Ectodermal cell (in vitro differentiated cells): ENCODE data around the gene GNAQ.
"Not testable (repeated sequence)": the region's sequence is repeated elsewhere in the genome, so short reads cannot be mapped to it uniquely, and the experiment has no call there.

Source experiments
- H3K27ac ChIP-seq: 2 replicates; pipeline ENCODE4 v1.7.0; 2013; ENCODE audit warnings: mild to moderate bottlenecking, low read depth, low read length; ENCODE audit not compliant: insufficient read depth, poor library complexity, severe bottlenecking
- H3K27me3 ChIP-seq: 2 replicates; pipeline ENCODE4 v1.7.0; 2013; ENCODE audit warnings: mild to moderate bottlenecking, low read length; ENCODE audit not compliant: insufficient read depth, control insufficient read depth, poor library complexity, severe bottlenecking
- H3K36me3 ChIP-seq: one replicate; pipeline ENCODE4 v1.7.0; 2013; ENCODE audit warnings: low read length; ENCODE audit not compliant: control insufficient read depth, insufficient read depth
- H3K4me1 ChIP-seq: one replicate; pipeline ENCODE4 v1.7.0; 2013; ENCODE audit warnings: low read length; ENCODE audit not compliant: control insufficient read depth, insufficient read depth
- H3K4me3 ChIP-seq: 2 replicates; pipeline ENCODE4 v1.7.0; 2013; ENCODE audit warnings: low read depth, low read length, control low read depth; ENCODE audit not compliant: insufficient read depth
- H3K9me3 ChIP-seq: 2 replicates; pipeline ENCODE4 v1.7.0; 2013; ENCODE audit warnings: mild to moderate bottlenecking, low read length, moderate library complexity; ENCODE audit not compliant: control insufficient read depth
- WGBS, 2 experiments: methylation state at CpG; one replicate each; pipeline ENCODE4 v1.1.7; 2013; ENCODE audit warnings: missing lambda C conversion rate in 2 of 2; 5-methylcytosine and 5-hydroxymethylcytosine counted together

The GNAQ gene

DNA sequence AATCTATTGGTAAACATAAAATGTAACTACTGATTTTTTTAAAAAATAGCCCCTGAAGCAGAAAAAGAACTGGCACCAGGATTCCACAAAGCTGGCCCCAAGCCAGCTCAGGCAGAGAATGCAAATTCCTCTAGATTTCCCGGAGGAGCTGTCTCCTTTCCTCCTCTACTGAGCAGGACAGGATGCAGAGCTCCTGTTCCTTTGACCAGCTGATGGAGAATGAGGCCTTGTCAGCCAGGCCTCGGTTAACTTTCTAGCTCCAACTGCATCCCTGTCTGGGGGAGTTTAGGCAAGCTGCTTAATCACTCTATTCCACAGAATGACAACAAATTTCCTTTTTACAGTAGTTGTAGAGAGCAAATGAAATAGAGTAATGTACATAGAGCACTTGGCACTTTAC, 155.5 kb downstream of the GNAQ start:
- no peaks in the 10 kb centered on the region for H3K9me3 ChIP-seq
- H3K27me3 ChIP-seq = no peaks in the 10 kb centered on the region
- no peaks in the 10 kb centered on the region for H3K36me3 ChIP-seq
- no peak overlapping the region for H3K27ac ChIP-seq
- WGBS, 2 experiments = 53 to 67% methylated on average over 2 of the region's 2 CpGs
- H3K4me1 ChIP-seq = peaks cover 4% of the 10 kb centered on the region
- H3K4me3 ChIP-seq = no peak overlapping the region

- H3K27ac ChIP-seq = no peak overlapping the region
- H3K4me3 ChIP-seq = no peak overlapping the region
- WGBS, 2 experiments = 90 to 94% methylated on average over 3 of the region's 3 CpGs
- H3K4me1 ChIP-seq = peaks cover 4% of the 10 kb centered on the region
- no peaks in the 10 kb centered on the region for H3K9me3 ChIP-seq
- no peaks in the 10 kb centered on the region for H3K27me3 ChIP-seq
- H3K36me3 ChIP-seq = no peaks in the 10 kb centered on the region
These were observed 158.7 kb downstream of the GNAQ start for GRCh38 chr9:77872863-77873262.

- Histone ChIP-seq H3K36me3 (no peaks in the 10 kb centered on the region), H3K4me1 (peaks cover 4% of the 10 kb centered on the region)
These were observed 159.4 kb downstream of the GNAQ start for GRCh38 chr9:77872177-77872576.

GRCh38 chr9:77871483-77871882, 160.1 kb downstream of the GNAQ start:
- whole genome bisulfite sequencing, 2 experiments = 100% methylated on average over 1 of the region's 1 CpG; no CpG with 5 or more reads in 1 of the 2 experiments
- no peaks in the 10 kb centered on the region for H3K27me3 ChIP-seq

More at GRCh38 chr9:77872177-77872576, 159.4 kb downstream of the GNAQ start:
- H3K27me3 ChIP-seq = no peaks in the 10 kb centered on the region
- no peaks in the 10 kb centered on the region for H3K9me3 ChIP-seq
- H3K27ac ChIP-seq = no peak overlapping the region
- H3K4me3 ChIP-seq = no peak overlapping the region

DNA sequence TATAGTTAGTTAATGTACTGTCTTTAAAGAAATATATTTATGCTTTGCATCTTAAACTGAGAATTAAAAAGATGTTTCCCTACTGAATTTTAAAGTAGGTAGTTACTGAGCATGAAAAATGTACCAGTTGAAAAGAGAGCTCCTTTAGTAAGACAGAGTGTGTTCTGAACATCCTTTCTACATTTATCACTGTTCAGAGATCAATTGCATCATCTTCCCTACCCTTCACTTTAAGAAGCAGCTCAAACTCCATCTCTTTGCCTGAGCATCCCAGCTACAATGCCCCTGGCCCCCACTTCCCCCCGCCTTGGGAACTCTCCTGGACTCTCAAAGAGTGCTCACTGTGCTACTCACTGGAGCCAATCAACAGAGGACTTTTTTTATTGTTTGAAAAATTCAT, 164.7 kb downstream of the GNAQ start:
- H3K9me3 ChIP-seq = no peaks in the 10 kb centered on the region
- no peak overlapping the region for H3K27ac ChIP-seq
- H3K4me3 ChIP-seq = no peak overlapping the region
- H3K36me3 ChIP-seq = peaks cover 3% of the 10 kb centered on the region
- 90 to 100% methylated on average over 1 of the region's 1 CpG for WGBS, 2 experiments
- no peaks in the 10 kb centered on the region for H3K4me1 ChIP-seq
- no peaks in the 10 kb centered on the region for H3K27me3 ChIP-seq

More at GRCh38 chr9:77871483-77871882, 160.1 kb downstream of the GNAQ start:
- Histone ChIP-seq H3K4me1 (peaks cover 4% of the 10 kb centered on the region), H3K27ac (no peak overlapping the region), H3K9me3 (no peaks in the 10 kb centered on the region), H3K4me3 (no peak overlapping the region), H3K36me3 (no peaks in the 10 kb centered on the region)

- Histone ChIP-seq H3K27me3 (no peaks in the 10 kb centered on the region), H3K4me3 (no peak overlapping the region), H3K9me3 (no peaks in the 10 kb centered on the region), H3K27ac (no peak overlapping the region), H3K4me1 (no peaks in the 10 kb centered on the region), H3K36me3 (peaks cover 6% of the 10 kb centered on the region)
- WGBS, 2 experiments = 95 to 96% methylated on average over 4 of the region's 4 CpGs
These were observed 166.1 kb downstream of the GNAQ start for GRCh38 chr9:77865385-77866047.

DNA sequence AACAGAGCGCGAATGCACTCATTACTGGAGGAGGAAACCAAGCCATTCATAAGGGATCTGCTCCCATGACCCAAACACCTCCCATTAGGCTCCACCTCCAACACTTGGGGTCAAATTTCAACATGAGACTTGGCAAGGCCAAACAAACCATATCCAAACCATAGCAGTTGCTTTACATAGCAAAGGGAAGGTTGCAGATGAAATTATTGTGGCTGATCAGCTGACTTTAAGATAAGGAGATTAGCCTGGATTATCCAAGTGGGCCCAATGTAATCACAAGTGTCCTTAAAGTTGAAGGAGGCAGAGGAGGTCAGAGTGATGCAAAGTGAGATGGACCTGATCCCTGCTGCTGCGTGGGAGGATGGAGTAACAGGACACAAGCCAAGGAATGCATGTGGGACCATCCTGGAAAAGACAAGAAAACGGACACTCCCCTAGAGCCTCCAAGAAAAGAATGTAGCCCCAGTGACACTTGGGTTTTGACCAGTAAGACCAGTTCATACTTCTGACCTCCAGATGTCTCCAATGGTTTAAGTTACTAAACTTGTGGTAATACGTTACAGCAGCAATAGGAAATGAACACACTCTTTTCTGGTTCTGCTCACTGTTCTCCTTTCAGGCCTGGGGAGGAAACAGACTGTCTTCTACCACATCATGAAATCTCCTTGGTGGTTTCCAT, 167.3 kb downstream of the GNAQ start:
- H3K27me3 ChIP-seq = no peaks in the 10 kb centered on the region
- no peak overlapping the region for H3K4me3 ChIP-seq
- no peaks in the 10 kb centered on the region for H3K4me1 ChIP-seq
- peaks cover 6% of the 10 kb centered on the region for H3K36me3 ChIP-seq
- H3K9me3 ChIP-seq = no peaks in the 10 kb centered on the region
- WGBS, 2 experiments = 89 to 95% methylated on average over 5 of the region's 5 CpGs
- H3K27ac ChIP-seq = no peak overlapping the region

GRCh38 chr9:77863638-77864037, 168.0 kb downstream of the GNAQ start:
- 88 to 97% methylated on average over 5 of the region's 5 CpGs for WGBS, 2 experiments
- not testable (repeated sequence) for H3K27me3 ChIP-seq, H3K27ac ChIP-seq, H3K4me3 ChIP-seq, H3K4me1 ChIP-seq, H3K36me3 ChIP-seq, H3K9me3 ChIP-seq

GRCh38 chr9:77860953-77861352, 170.7 kb downstream of the GNAQ start:
- H3K27me3 ChIP-seq, H3K4me3 ChIP-seq, H3K36me3 ChIP-seq, H3K4me1 ChIP-seq, H3K9me3 ChIP-seq, H3K27ac ChIP-seq: not testable (repeated sequence)
- 92 to 94% methylated on average over 3 of the region's 3 CpGs for WGBS, 2 experiments

DNA sequence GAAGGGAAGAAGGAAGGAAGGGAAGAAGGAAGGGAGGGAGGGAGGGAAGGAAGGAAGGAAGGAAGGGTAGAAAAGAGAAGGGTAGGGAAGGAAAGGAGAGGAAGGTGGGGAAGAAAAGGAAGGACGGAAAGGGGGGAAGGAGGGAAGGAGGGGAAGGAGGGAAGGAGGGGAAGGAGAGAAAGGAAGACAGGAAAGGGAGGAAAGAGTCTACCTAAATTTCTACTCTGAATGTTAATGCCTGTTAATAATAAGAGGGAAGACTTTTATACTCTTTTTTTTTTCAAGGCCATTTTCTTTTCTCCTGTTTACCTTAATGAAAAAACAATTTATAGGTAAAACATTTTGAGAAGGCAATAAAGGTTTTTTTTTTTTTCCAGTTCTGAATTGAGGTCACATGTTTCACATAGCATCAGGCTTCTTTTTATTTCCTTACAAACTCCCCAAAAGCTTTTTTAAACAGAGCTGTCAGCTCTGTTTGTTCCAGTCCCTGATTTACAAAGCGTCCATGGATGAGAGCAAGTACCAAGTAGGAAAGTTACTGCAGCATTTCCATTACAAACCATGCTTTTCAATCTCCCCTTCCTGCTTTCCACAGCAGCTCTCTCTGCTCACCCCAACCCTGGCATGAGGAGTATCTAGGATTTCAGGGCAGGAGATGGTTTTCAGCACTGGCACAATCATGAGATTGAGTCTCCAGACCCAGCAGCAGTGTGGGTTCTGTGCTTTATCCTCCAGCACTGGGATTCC, 173.9 kb downstream of the GNAQ start:
- WGBS, 2 experiments = 78 to 89% methylated on average over 2 of the region's 2 CpGs
- Histone ChIP-seq H3K36me3 (peaks cover 3% of the 10 kb centered on the region), H3K4me3 (no peak overlapping the region), H3K9me3 (peaks cover 2% of the 10 kb centered on the region), H3K27ac (no peak overlapping the region), H3K4me1 (no peaks in the 10 kb centered on the region), H3K27me3 (no peaks in the 10 kb centered on the region)
